Measurements from ENCODE around the gene BBOX1. TPM values are rescaled to one million over a fixed set of nuclear protein-coding genes. Genes with fewer than 3 reads are reported as not detected.
"Not testable (repeated sequence)": the region's sequence is repeated elsewhere in the genome, so short reads cannot be mapped to it uniquely, and the experiment has no call there.

Gene BBOX1
- total RNA-seq, 1 experiment from 2014 or later: not detected

DNA sequence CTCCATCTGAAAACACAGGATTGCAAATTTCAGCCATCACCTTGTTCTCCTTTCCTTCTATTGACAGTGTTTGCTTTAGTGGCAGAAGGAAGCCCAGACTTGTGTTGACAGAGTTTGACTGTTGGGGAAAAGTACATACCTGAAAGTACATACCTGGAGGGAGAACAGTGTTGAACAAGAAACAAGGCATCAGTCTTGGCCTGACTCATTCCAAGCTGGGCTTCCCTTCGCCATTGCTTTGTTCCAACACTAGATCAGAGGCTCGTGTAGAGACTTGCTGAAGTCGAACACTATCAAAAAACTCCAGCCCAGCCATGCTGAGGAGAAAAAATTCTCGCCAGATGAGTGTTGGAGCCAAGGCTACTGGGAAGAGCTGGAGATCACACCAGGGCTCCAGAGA is 133.4 kb downstream of the BBOX1 start:
- peaks cover 32% of the 10 kb centered on the region for H3K27me3 ChIP-seq (replicated peaks; ENCODE audit: insufficient read depth, low read depth, low read length, poor library complexity)
- no peaks in the 10 kb centered on the region for H3K9me3 ChIP-seq (ENCODE audit: low read depth, low read length, poor library complexity, severe bottlenecking)
- ChIA-PET CTCF (no interaction called here), POLR2A (ENCODE audit: low non-redundant PET) (interaction anchor here (0.6 kb wide), 1 partner anchor 634 kb away, joined by 3 read pairs; no protein-coding TSS in a partner anchor)
- DNase-seq (ENCODE audit: low spot score): no peak
- H3K36me3 ChIP-seq (ENCODE audit: insufficient read depth, low read length, poor library complexity, severe bottlenecking): no peaks in the 10 kb centered on the region
- H3K4me3 ChIP-seq (ENCODE audit: low read depth, low read length, poor library complexity, severe bottlenecking): no peak overlapping the region
- BruUV-seq (replicated peaks): no TSS peak
- no peaks in the 10 kb centered on the region for H3K4me1 ChIP-seq (ENCODE audit: insufficient read depth, low read length, poor library complexity, severe bottlenecking)
- intact Hi-C loops (cut with micrococcal nuclease; ENCODE audit: unreplicated experiment): no loop called here
- H3K27ac ChIP-seq (ENCODE audit: low read depth, low read length, poor library complexity, severe bottlenecking): no peak overlapping the region
- no peak for TF ChIP-seq EZH2 (IDR thresholded peaks at IDR 0.05; ENCODE audit: borderline replicate concordance, low read depth, low read length, poor library complexity, severe bottlenecking)
- TF ChIP-seq, protein P1, sequence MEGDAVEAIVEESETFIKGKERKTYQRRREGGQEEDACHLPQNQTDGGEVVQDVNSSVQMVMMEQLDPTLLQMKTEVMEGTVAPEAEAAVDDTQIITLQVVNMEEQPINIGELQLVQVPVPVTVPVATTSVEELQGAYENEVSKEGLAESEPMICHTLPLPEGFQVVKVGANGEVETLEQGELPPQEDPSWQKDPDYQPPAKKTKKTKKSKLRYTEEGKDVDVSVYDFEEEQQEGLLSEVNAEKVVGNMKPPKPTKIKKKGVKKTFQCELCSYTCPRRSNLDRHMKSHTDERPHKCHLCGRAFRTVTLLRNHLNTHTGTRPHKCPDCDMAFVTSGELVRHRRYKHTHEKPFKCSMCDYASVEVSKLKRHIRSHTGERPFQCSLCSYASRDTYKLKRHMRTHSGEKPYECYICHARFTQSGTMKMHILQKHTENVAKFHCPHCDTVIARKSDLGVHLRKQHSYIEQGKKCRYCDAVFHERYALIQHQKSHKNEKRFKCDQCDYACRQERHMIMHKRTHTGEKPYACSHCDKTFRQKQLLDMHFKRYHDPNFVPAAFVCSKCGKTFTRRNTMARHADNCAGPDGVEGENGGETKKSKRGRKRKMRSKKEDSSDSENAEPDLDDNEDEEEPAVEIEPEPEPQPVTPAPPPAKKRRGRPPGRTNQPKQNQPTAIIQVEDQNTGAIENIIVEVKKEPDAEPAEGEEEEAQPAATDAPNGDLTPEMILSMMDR (conservative IDR thresholded peaks at IDR 0.05; ENCODE audit: low read depth, low read length): no peak

DNA sequence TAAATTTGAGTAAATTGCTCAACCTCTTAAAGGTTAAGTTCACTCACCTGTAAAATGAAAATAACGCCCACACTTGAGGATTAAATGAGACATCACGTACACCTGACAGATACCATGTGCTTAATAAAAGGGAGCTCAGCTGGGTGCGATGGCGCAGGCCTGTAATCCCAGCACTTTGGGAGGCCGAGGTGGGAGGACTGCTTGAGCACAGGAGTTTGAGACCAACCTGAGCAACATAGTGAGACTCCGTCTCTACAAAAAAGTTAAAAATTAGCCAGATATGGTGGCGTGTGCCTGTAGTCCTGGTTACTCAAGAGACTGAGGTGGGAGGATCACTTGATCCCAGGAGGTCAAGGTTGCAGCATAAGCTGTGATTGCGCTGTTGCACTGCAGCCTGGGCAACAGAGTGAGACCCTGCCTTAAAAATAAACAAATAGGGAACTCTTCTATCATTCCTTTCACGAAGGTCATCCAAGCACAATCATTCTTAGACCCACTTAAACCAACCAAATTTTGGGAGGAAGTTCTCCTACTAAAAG is 134.1 kb downstream of the BBOX1 start:
- BruUV-seq (replicated peaks): no TSS peak
- Histone ChIP-seq H3K36me3 (ENCODE audit: insufficient read depth, low read length, poor library complexity, severe bottlenecking) (no peaks in the 10 kb centered on the region), H3K4me3 (ENCODE audit: low read depth, low read length, poor library complexity, severe bottlenecking) (no peak overlapping the region), H3K9me3 (ENCODE audit: low read depth, low read length, poor library complexity, severe bottlenecking) (no peaks in the 10 kb centered on the region), H3K4me1 (ENCODE audit: insufficient read depth, low read length, poor library complexity, severe bottlenecking) (no peaks in the 10 kb centered on the region), H3K27ac (ENCODE audit: low read depth, low read length, poor library complexity, severe bottlenecking) (no peak overlapping the region), H3K27me3 (replicated peaks; ENCODE audit: insufficient read depth, low read depth, low read length, poor library complexity) (peaks cover 26% of the 10 kb centered on the region)
- no peak for DNase-seq (ENCODE audit: low spot score)
- POLR2A ChIA-PET (ENCODE audit: low non-redundant PET): no interaction called here
- CTCF ChIA-PET: interaction anchor here (1.0 kb wide), 1 partner anchor 122 kb away, joined by 3 read pairs; no protein-coding TSS in a partner anchor
- intact Hi-C loops (cut with micrococcal nuclease; ENCODE audit: unreplicated experiment): no loop called here
- TF ChIP-seq EZH2 (IDR thresholded peaks at IDR 0.05; ENCODE audit: borderline replicate concordance, low read depth, low read length, poor library complexity, severe bottlenecking): no peak
- TF ChIP-seq, protein P1 (conservative IDR thresholded peaks at IDR 0.05; ENCODE audit: low read depth, low read length): no peak

DNA sequence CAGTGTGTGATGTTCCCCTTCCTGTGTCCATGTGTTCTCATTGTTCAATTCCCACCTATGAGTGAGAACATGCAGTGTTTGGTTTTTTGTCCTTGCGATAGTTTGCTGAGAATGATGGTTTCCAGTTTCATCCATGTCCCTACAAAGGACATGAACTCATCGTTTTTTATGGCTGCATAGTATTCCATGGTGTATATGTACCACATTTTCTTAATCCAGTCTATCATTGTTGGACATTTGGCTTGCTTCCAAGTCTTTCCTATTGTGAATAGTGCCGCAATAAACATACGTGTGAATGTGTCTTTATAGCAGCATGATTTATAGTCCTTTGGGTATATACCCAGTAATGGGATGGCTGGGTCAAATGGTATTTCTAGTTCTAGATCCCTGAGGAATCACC is 134.9 kb downstream of the BBOX1 start:
- intact Hi-C loops (cut with micrococcal nuclease; ENCODE audit: unreplicated experiment); H3K9me3 ChIP-seq (ENCODE audit: low read depth, low read length, poor library complexity, severe bottlenecking); H3K27ac ChIP-seq (ENCODE audit: low read depth, low read length, poor library complexity, severe bottlenecking); DNase-seq (ENCODE audit: low spot score); H3K36me3 ChIP-seq (ENCODE audit: insufficient read depth, low read length, poor library complexity, severe bottlenecking); H3K4me3 ChIP-seq (ENCODE audit: low read depth, low read length, poor library complexity, severe bottlenecking); CTCF ChIA-PET; BruUV-seq (replicated peaks); H3K4me1 ChIP-seq (ENCODE audit: insufficient read depth, low read length, poor library complexity, severe bottlenecking); POLR2A ChIA-PET (ENCODE audit: low non-redundant PET): not testable (repeated sequence)
- H3K27me3 ChIP-seq (replicated peaks; ENCODE audit: insufficient read depth, low read depth, low read length, poor library complexity): peaks cover 26% of the 10 kb centered on the region

Other genes starting within 250 kb of the BBOX1 start
- 0.15 TPM in 1 of 2 replicates, not detected in the other for gene FIBIN, start 46.7 kb upstream of the BBOX1 start, total RNA-seq (2021)

Measured in A673 (cell line).